Measurements from ENCODE around the gene PALM3.

The PALM3 gene

GRCh38 chr19:14059652-14060155 lies 2.2 kb downstream of the PALM3 start:
- no peak overlapping the region for H3K27ac ChIP-seq (ENCODE audit: low read depth, low read length)
- H3K9me3 ChIP-seq (ENCODE audit: control insufficient read depth in 5 of 5, low read length in 5 of 5): no peaks in the 10 kb centered on the region
- peaks cover 22 to 38% (median 33%) of the 10 kb centered on the region in 5 donors for H3K27me3 ChIP-seq (ENCODE audit: control insufficient read depth in 5 of 5, insufficient read depth in 4 of 5, low read length in 5 of 5)
- no peaks in the 10 kb centered on the region for H3K36me3 ChIP-seq (ENCODE audit: control insufficient read depth in 5 of 5, insufficient read depth in 5 of 5, low read length in 5 of 5)
- H3K4me1 ChIP-seq (ENCODE audit: control insufficient read depth in 5 of 5, insufficient read depth in 5 of 5, low read length in 5 of 5): peaks cover 0 to 8% (median 5%) of the 10 kb centered on the region in 5 donors
- H3K9ac ChIP-seq (ENCODE audit: low read length in 5 of 5): no peak overlapping the region
- no peak overlapping the region for H3K4me3 ChIP-seq (ENCODE audit: low read depth in 1 of 5, low read length in 5 of 5)

- no peak overlapping the region for H3K9ac ChIP-seq (ENCODE audit: low read length in 5 of 5)
- no peaks in the 10 kb centered on the region for H3K9me3 ChIP-seq (ENCODE audit: control insufficient read depth in 5 of 5, low read length in 5 of 5)
- H3K27ac ChIP-seq (ENCODE audit: low read depth, low read length): no peak overlapping the region
- H3K4me3 ChIP-seq (ENCODE audit: low read depth in 1 of 5, low read length in 5 of 5): no peak overlapping the region
- peaks cover 22 to 40% (median 35%) of the 10 kb centered on the region in 5 donors for H3K27me3 ChIP-seq (ENCODE audit: control insufficient read depth in 5 of 5, insufficient read depth in 4 of 5, low read length in 5 of 5)
- peaks cover 0 to 8% (median 5%) of the 10 kb centered on the region in 5 donors for H3K4me1 ChIP-seq (ENCODE audit: control insufficient read depth in 5 of 5, insufficient read depth in 5 of 5, low read length in 5 of 5)
- H3K36me3 ChIP-seq (ENCODE audit: control insufficient read depth in 5 of 5, insufficient read depth in 5 of 5, low read length in 5 of 5): no peaks in the 10 kb centered on the region
Measured at GRCh38 chr19:14059093-14059480, 2.8 kb downstream of the PALM3 start.

GRCh38 chr19:14058182-14059092 lies 3.4 kb downstream of the PALM3 start:
- H3K4me1 ChIP-seq (ENCODE audit: control insufficient read depth in 5 of 5, insufficient read depth in 5 of 5, low read length in 5 of 5): peaks cover 0 to 8% (median 5%) of the 10 kb centered on the region in 5 donors
- H3K9me3 ChIP-seq (ENCODE audit: control insufficient read depth in 5 of 5, low read length in 5 of 5): peaks cover 0 to 1% (median under 1%) of the 10 kb centered on the region in 5 donors
- H3K27me3 ChIP-seq (ENCODE audit: control insufficient read depth in 5 of 5, insufficient read depth in 4 of 5, low read length in 5 of 5): peaks cover 22 to 40% (median 35%) of the 10 kb centered on the region in 5 donors
- no peak overlapping the region for H3K27ac ChIP-seq (ENCODE audit: low read depth, low read length)
- no peak overlapping the region for H3K9ac ChIP-seq (ENCODE audit: low read length in 5 of 5)
- H3K4me3 ChIP-seq (ENCODE audit: low read depth in 1 of 5, low read length in 5 of 5): no peak overlapping the region
- no peaks in the 10 kb centered on the region for H3K36me3 ChIP-seq (ENCODE audit: control insufficient read depth in 5 of 5, insufficient read depth in 5 of 5, low read length in 5 of 5)

- H3K9ac ChIP-seq (ENCODE audit: low read length in 5 of 5): no peak overlapping the region
- H3K36me3 ChIP-seq (ENCODE audit: control insufficient read depth in 5 of 5, insufficient read depth in 5 of 5, low read length in 5 of 5): peaks cover 0 to 4% (median 0%) of the 10 kb centered on the region in 5 donors
- H3K4me1 ChIP-seq (ENCODE audit: control insufficient read depth in 5 of 5, insufficient read depth in 5 of 5, low read length in 5 of 5): peaks cover 0 to 8% (median 5%) of the 10 kb centered on the region in 5 donors
- peaks cover 22 to 40% (median 35%) of the 10 kb centered on the region in 5 donors for H3K27me3 ChIP-seq (ENCODE audit: control insufficient read depth in 5 of 5, insufficient read depth in 4 of 5, low read length in 5 of 5)
- H3K9me3 ChIP-seq (ENCODE audit: control insufficient read depth in 5 of 5, low read length in 5 of 5): peaks cover 0 to 8% (median 5%) of the 10 kb centered on the region in 5 donors
- no peak overlapping the region for H3K27ac ChIP-seq (ENCODE audit: low read depth, low read length)
- H3K4me3 ChIP-seq (ENCODE audit: low read depth in 1 of 5, low read length in 5 of 5): no peak overlapping the region
Measured at GRCh38 chr19:14056741-14057356, 5.0 kb downstream of the PALM3 start.

GRCh38 chr19:14056069-14056666 lies 5.7 kb downstream of the PALM3 start:
- Histone ChIP-seq H3K27ac (ENCODE audit: low read depth, low read length) (no peak overlapping the region), H3K36me3 (ENCODE audit: control insufficient read depth in 5 of 5, insufficient read depth in 5 of 5, low read length in 5 of 5) (peaks cover 0 to 8% (median 0%) of the 10 kb centered on the region in 5 donors), H3K4me3 (ENCODE audit: low read depth in 1 of 5, low read length in 5 of 5) (no peak overlapping the region), H3K9me3 (ENCODE audit: control insufficient read depth in 5 of 5, low read length in 5 of 5) (peaks cover 0 to 8% (median 5%) of the 10 kb centered on the region in 5 donors), H3K9ac (ENCODE audit: low read length in 5 of 5) (no peak overlapping the region), H3K4me1 (ENCODE audit: control insufficient read depth in 5 of 5, insufficient read depth in 5 of 5, low read length in 5 of 5) (peaks cover 0 to 8% (median 5%) of the 10 kb centered on the region in 5 donors), H3K27me3 (ENCODE audit: control insufficient read depth in 5 of 5, insufficient read depth in 4 of 5, low read length in 5 of 5) (peaks cover 17 to 40% (median 31%) of the 10 kb centered on the region in 5 donors)

- H3K4me1 ChIP-seq (ENCODE audit: control insufficient read depth in 5 of 5, insufficient read depth in 5 of 5, low read length in 5 of 5): peaks cover 0 to 8% (median 5%) of the 10 kb centered on the region in 5 donors
- H3K9me3 ChIP-seq (ENCODE audit: control insufficient read depth in 5 of 5, low read length in 5 of 5): peaks cover 0 to 8% (median 5%) of the 10 kb centered on the region in 5 donors
- H3K27me3 ChIP-seq (ENCODE audit: control insufficient read depth in 5 of 5, insufficient read depth in 4 of 5, low read length in 5 of 5): peaks cover 17 to 37% (median 30%) of the 10 kb centered on the region in 5 donors
- H3K9ac ChIP-seq (ENCODE audit: low read length in 5 of 5): no peak overlapping the region
- H3K27ac ChIP-seq (ENCODE audit: low read depth, low read length): no peak overlapping the region
- H3K4me3 ChIP-seq (ENCODE audit: low read depth in 1 of 5, low read length in 5 of 5): no peak overlapping the region
- H3K36me3 ChIP-seq (ENCODE audit: control insufficient read depth in 5 of 5, insufficient read depth in 5 of 5, low read length in 5 of 5): peaks cover 0 to 14% (median 3%) of the 10 kb centered on the region in 5 donors
Measured at GRCh38 chr19:14055396-14055795, 6.5 kb downstream of the PALM3 start.

GRCh38 chr19:14054721-14055120 lies 7.2 kb downstream of the PALM3 start:
- Histone ChIP-seq H3K27me3 (ENCODE audit: control insufficient read depth in 5 of 5, insufficient read depth in 4 of 5, low read length in 5 of 5) (peaks cover 14 to 31% (median 24%) of the 10 kb centered on the region in 5 donors), H3K9me3 (ENCODE audit: control insufficient read depth in 5 of 5, low read length in 5 of 5) (peaks cover 0 to 8% (median 5%) of the 10 kb centered on the region in 5 donors), H3K36me3 (ENCODE audit: control insufficient read depth in 5 of 5, insufficient read depth in 5 of 5, low read length in 5 of 5) (peaks cover 0 to 15% (median 3%) of the 10 kb centered on the region in 5 donors), H3K4me1 (ENCODE audit: control insufficient read depth in 5 of 5, insufficient read depth in 5 of 5, low read length in 5 of 5) (peaks cover 0 to 8% (median 5%) of the 10 kb centered on the region in 5 donors), H3K4me3 (ENCODE audit: low read depth in 1 of 5, low read length in 5 of 5) (no peak overlapping the region), H3K27ac (ENCODE audit: low read depth, low read length) (no peak overlapping the region), H3K9ac (ENCODE audit: low read length in 5 of 5) (no peak overlapping the region)

- H3K4me1 ChIP-seq (ENCODE audit: control insufficient read depth in 5 of 5, insufficient read depth in 5 of 5, low read length in 5 of 5): peaks cover 0 to 8% (median 5%) of the 10 kb centered on the region in 5 donors
Measured at GRCh38 chr19:14054099-14054498, 7.8 kb downstream of the PALM3 start.

GRCh38 chr19:14053500-14053899 lies 8.4 kb downstream of the PALM3 start:
- peaks cover 3 to 18% (median 12%) of the 10 kb centered on the region in 5 donors for H3K27me3 ChIP-seq (ENCODE audit: control insufficient read depth in 5 of 5, insufficient read depth in 4 of 5, low read length in 5 of 5)
- no peak overlapping the region for H3K27ac ChIP-seq (ENCODE audit: low read depth, low read length)
- H3K4me3 ChIP-seq (ENCODE audit: low read depth in 1 of 5, low read length in 5 of 5): no peak overlapping the region
- peaks cover 0 to 8% (median 5%) of the 10 kb centered on the region in 5 donors for H3K9me3 ChIP-seq (ENCODE audit: control insufficient read depth in 5 of 5, low read length in 5 of 5)
- peaks cover 0 to 6% (median 2%) of the 10 kb centered on the region in 5 donors for H3K4me1 ChIP-seq (ENCODE audit: control insufficient read depth in 5 of 5, insufficient read depth in 5 of 5, low read length in 5 of 5)
- H3K9ac ChIP-seq (ENCODE audit: low read length in 5 of 5): no peak overlapping the region
- H3K36me3 ChIP-seq (ENCODE audit: control insufficient read depth in 5 of 5, insufficient read depth in 5 of 5, low read length in 5 of 5): peaks cover 0 to 15% (median 3%) of the 10 kb centered on the region in 5 donors

More at GRCh38 chr19:14054099-14054498, 7.8 kb downstream of the PALM3 start:
- peaks cover 8 to 24% (median 18%) of the 10 kb centered on the region in 5 donors for H3K27me3 ChIP-seq (ENCODE audit: control insufficient read depth in 5 of 5, insufficient read depth in 4 of 5, low read length in 5 of 5)
- H3K9me3 ChIP-seq (ENCODE audit: control insufficient read depth in 5 of 5, low read length in 5 of 5): peaks cover 0 to 8% (median 5%) of the 10 kb centered on the region in 5 donors
- peaks cover 0 to 15% (median 3%) of the 10 kb centered on the region in 5 donors for H3K36me3 ChIP-seq (ENCODE audit: control insufficient read depth in 5 of 5, insufficient read depth in 5 of 5, low read length in 5 of 5)
- H3K4me3 ChIP-seq (ENCODE audit: low read depth in 1 of 5, low read length in 5 of 5): no peak overlapping the region
- no peak overlapping the region for H3K27ac ChIP-seq (ENCODE audit: low read depth, low read length)
- no peak overlapping the region for H3K9ac ChIP-seq (ENCODE audit: low read length in 5 of 5)

Measured in subcutaneous abdominal adipose tissue (tissue), 5 donors.